Glomerular endothelial cell (primary cell): ENCODE data around the gene PJA1. TPM values are rescaled to one million over a fixed set of nuclear protein-coding genes. Genes with fewer than 3 reads are reported as not detected.

ENCODE experiments used
- DNase-seq: peaks from one replicate; pipeline ENCODE4 v3.0.0-alpha.2; 2011; ENCODE audit warnings: low read depth, low spot score; ENCODE audit errors: extremely low read depth
- total RNA-seq: library from RNA; depleted of rRNA; stranded (reverse); fragments of >200 nt; gene quantifications from 2 replicates; pipeline ENCODE4 v1.2.3, GENCODE V29; 2015

The PJA1 gene
- total RNA-seq, 1 donor from 2014 or later = 15.8 TPM

DNA sequence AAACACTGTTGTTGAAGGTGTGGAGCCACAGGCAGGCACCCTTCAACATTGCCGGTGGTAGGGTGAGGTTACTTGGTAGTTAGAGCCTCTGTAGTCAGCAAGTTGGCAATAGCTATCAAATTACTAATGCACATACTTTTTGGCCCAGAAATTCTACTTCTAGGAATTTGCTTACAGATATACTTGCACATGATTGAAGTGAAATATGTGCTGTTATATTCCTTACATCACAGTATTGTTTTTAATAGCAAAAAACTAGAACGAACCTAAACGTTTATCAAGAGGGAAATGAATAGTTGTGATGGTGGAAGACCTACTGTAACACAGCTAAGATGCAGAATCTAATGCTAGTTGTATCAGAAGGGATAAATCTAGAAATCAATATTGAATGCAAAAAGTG is 7.7 kb upstream of the PJA1 start:
- DNase-seq = no peak

DNA sequence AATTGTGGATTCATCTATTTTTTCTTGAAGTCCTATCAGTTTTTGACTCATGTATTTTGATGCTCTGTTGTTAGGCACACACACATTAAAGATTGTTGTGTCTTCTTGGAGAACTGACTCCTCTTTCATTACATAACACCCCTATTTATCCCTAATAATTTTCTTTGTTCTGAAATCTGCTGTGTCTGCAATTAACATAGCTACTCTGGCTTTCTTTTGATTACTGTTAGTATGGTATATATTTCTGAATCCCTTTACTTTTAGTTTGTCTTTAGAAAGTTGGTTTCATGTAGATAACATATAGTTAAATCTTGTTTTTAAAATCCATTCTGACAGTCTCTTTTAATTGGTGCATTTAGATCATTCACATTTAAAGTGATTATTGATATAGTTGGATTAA is 5.1 kb upstream of the PJA1 start:
- DNase-seq = no peak

DNA sequence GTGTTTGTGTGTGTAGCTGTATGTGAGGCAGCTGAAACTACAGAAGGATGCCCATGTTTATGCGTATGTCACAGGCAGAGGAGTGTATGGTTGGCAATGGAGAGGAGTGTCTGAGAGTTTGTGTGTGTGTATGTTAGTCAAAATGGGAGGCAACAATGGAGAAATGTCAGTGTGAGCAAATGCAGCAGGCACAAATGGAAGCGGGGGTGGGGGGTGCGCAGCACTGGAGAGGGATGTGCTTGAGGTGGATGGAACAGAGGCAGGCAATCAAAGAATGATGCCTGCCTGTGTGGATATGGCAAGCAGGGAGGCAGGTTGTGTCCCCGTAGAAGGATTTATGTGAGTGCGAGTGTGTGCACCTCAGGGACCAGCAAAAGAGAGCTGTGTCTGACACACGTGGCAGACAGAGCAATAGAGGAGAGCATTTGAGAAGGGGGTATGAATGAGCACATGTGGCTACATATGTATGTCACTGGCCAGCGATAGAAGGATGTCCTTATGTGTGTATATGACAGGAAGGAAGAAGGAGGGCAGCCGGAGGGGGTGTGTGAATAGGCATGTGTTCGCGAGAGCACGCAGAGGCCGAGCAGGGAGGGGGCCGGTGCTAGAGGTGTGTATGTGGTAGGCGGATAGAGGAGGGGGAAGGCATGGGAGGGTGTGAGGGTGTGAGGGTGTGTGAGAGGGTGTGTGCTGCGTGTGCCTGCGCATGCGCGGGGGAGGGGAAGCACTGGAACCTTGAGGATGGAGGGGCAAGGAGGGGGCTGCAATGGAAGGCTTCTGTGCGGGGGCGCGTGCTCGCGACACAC is 1.1 kb downstream of the PJA1 start:
- DNase-seq = no peak

DNA sequence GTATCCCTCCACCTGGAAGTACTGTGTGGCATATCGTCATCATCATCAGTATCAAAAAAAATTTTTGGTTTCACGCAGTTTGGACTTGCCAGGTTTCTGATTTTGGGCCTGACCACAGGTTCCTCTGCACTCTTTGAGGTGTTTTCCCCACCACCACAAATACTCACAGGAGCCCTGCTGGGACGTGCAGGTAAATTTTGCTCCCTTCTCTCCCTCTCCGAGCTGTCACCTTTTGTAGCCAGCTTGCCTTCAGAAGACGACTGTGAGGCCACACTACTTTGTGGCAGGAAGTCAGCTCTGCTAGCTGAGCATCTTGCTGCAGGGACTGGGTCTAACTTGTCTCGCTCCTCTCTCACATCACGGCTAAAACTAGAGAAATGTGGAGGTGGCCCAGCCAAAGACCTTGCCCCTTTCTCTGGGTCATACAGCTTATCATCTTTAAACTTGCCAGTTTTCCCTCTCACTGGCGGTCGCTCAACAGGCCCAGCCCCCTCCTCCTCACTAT is 2.8 kb downstream of the PJA1 start:
- no peak for DNase-seq

- DNase-seq = no peak
These were observed 3.4 kb downstream of the PJA1 start for GRCh38 chrX:69161786-69162349.

DNA sequence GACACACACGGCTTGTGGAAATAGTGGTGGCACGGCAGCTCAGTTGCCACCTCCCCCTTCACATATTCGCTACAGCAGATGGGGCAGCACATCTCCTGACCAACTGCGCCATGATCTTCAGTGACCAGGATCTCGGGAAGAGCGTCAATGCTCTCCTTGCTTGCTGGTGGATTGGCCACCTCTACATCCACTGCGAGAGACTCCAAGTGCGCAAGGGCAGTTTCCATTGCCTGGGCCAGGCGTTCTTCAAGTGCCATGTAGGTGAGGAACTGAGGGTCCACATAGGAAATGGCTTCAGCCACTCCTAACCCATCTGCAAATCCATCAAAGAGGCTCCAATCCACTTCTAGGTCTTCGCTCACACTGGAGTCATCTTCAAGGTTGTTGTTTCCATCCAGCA is 3.9 kb downstream of the PJA1 start:
- DNase-seq = no peak

DNA sequence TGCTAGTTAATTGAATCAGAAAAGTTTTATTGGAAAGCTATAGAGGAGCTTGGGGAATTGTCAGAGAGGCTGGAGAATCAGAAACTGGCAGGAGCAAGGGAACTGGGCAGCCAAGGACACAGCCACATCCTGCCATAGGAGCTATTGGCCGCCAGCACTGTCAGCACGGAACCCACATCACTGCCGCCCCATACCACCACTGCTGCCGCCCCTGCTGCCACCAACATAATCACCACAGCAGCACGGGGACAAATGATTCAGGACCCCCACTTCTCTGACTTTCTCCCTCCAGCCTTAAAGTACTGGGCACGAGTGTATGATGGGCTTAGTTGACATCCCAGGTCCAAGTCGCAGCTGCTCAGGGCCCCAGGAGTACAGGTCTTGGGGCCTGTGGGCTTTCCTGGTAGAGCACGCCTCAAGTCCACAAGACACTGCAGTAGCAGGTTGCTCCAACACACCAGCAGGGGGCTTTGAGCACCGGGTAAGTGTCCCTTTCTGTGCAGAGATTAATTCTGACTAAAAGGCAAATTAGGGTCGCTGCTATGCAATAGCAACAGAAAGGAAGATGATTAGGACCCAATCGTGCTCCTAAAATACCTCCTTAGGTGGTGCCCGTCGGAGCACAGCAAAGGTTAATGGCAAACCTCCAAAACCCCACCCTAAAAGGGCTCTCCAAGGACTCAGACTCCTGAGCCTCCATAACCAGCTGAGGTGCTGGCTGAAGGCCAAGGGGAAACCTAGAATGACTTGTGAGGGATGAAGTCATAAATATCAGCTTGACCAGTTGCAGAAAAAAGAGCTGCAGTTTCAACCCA is 6.9 kb downstream of the PJA1 start:
- peak; percentile 56 for DNase-seq

DNA sequence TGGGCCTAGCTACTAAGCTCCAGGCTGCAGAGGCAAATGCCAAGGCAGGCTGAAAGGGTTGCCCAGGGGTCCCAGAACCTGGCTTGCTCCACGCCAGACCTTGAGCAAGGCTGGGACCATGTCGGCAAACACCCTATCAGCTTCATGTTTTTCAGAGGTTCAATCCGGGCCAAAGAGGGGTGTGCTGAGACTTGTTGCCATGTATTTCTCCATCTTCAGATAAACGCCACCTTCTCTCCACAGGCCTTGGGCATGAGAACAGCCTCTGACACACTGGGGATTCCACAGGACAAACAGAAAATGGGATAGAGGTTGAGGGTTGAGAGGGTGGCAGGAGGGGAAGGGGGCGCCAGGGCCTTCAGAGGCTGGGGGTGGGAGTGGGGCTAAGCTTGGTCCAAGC is 8.6 kb downstream of the PJA1 start:
- DNase-seq = no peak

GRCh38 chrX:69155786-69156520 is 9.3 kb downstream of the PJA1 start:
- no peak for DNase-seq

DNA sequence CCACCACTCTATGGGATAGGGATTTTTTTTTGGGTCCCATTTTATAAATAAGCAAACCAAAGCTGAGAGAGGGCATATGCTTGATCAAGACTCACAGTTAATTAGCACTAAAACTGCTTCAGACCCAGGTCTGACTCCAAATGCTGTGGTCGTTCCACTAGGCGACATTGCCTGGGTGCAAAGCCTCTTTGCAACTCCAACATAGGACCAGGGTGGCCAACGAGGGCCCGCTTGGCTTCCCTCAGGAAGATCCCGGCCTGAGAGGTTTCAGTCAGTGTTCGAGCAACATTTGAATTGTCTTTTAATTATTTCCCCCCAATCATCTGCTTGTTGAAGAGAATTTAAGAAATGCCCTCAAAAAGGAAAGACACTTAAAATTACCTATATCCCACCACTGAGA is 11.2 kb downstream of the PJA1 start:
- DNase-seq = no peak

- DNase-seq = no peak
These were observed 12.1 kb downstream of the PJA1 start for GRCh38 chrX:69153060-69153730.

GRCh38 chrX:69152417-69152841 is 12.8 kb downstream of the PJA1 start:
- DNase-seq = no peak

- DNase-seq = no peak
These were observed 13.4 kb downstream of the PJA1 start for GRCh38 chrX:69151866-69152284.

- no peak for DNase-seq
These were observed 14.8 kb downstream of the PJA1 start for GRCh38 chrX:69150281-69150960.

- DNase-seq = no peak
These were observed 15.6 kb downstream of the PJA1 start for GRCh38 chrX:69149466-69150280.

GRCh38 chrX:69148946-69149345 is 16.3 kb downstream of the PJA1 start:
- DNase-seq = no peak

GRCh38 chrX:69146739-69147138 is 18.5 kb downstream of the PJA1 start:
- no peak for DNase-seq

DNA sequence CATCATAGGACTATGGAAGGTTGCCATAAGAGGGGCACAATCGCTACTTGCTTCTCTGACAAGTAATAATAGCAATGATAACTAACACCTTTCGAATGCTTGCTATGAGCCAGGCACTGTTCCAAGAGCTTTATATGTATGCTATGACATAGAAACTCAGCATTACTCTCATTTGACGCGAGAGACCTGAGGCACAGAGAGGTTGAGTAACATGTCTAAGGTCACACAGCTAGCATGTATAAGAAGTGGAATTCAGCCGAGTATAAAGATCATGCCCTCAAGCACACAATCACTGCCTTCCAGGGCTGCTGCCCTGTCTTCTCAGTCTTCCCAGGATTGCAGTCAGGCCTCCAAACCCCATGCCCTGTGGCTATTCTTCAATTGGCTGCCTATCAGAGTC is 19.5 kb downstream of the PJA1 start:
- DNase-seq = no peak
